ENCODE measurements around the gene ACOXL.

Gene ACOXL

GRCh38 chr2:110828330-110828729, 96.0 kb downstream of the ACOXL start:
- DNase-seq (ENCODE audit: low read depth in 3 of 3): no peak

GRCh38 chr2:110829413-110830146, 97.2 kb downstream of the ACOXL start:
- DNase-seq (ENCODE audit: low read depth in 3 of 3): no peak

GRCh38 chr2:110832740-110833139, 100.4 kb downstream of the ACOXL start:
- DNase-seq (ENCODE audit: low read depth in 3 of 3): no peak

GRCh38 chr2:110834134-110834827, 101.9 kb downstream of the ACOXL start:
- no peak for DNase-seq (ENCODE audit: low read depth in 3 of 3)

GRCh38 chr2:110836671-110837070, 104.3 kb downstream of the ACOXL start:
- no peak for DNase-seq (ENCODE audit: low read depth in 3 of 3)

GRCh38 chr2:110837446-110838409, 105.4 kb downstream of the ACOXL start:
- no peak for DNase-seq (ENCODE audit: low read depth in 3 of 3)

- no peak for DNase-seq (ENCODE audit: low read depth in 3 of 3)
These were observed 106.4 kb downstream of the ACOXL start for GRCh38 chr2:110838657-110839384.

GRCh38 chr2:110840508-110840907, 108.1 kb downstream of the ACOXL start:
- DNase-seq (ENCODE audit: low read depth in 3 of 3): no peak

GRCh38 chr2:110842048-110842447, 109.7 kb downstream of the ACOXL start:
- DNase-seq (ENCODE audit: low read depth in 3 of 3): no peak

GRCh38 chr2:110843496-110843895, 111.1 kb downstream of the ACOXL start:
- DNase-seq (ENCODE audit: low read depth in 3 of 3): no peak

- no peak for DNase-seq (ENCODE audit: low read depth in 3 of 3)
These were observed 111.7 kb downstream of the ACOXL start for GRCh38 chr2:110843959-110844510.

- no peak for DNase-seq (ENCODE audit: low read depth in 3 of 3)
These were observed 115.3 kb downstream of the ACOXL start for GRCh38 chr2:110847651-110848050.

- no peak for DNase-seq (ENCODE audit: low read depth in 3 of 3)
These were observed 115.7 kb downstream of the ACOXL start for GRCh38 chr2:110848071-110848470.

GRCh38 chr2:110848519-110849030, 116.2 kb downstream of the ACOXL start:
- DNase-seq (ENCODE audit: low read depth in 3 of 3): no peak

GRCh38 chr2:110851531-110851930, 119.2 kb downstream of the ACOXL start:
- no peak for DNase-seq (ENCODE audit: low read depth in 3 of 3)

- no peak for DNase-seq (ENCODE audit: low read depth in 3 of 3)
These were observed 119.7 kb downstream of the ACOXL start for GRCh38 chr2:110852051-110852450.

- DNase-seq (ENCODE audit: low read depth in 3 of 3): no peak
These were observed 120.3 kb downstream of the ACOXL start for GRCh38 chr2:110852541-110853263.

- peak in 2 of 3 experiments; percentile 37 to 58 for DNase-seq (ENCODE audit: low read depth in 3 of 3)
These were observed 121.1 kb downstream of the ACOXL start for GRCh38 chr2:110853516-110853915.

- DNase-seq (ENCODE audit: low read depth in 3 of 3): no peak
These were observed 121.6 kb downstream of the ACOXL start for GRCh38 chr2:110853948-110854347.

- no peak for DNase-seq (ENCODE audit: low read depth in 3 of 3)
These were observed 122.1 kb downstream of the ACOXL start for GRCh38 chr2:110854355-110855081.
